H9 (cell line): ENCODE data around the gene CHMP4A. TPM values are rescaled to one million over a fixed set of nuclear protein-coding genes. Genes with fewer than 3 reads are reported as not detected.

Experiments used
- DNase-seq: peaks from one replicate; pipeline ENCODE4 v3.0.0-alpha.2; 2017
- H2AFZ ChIP-seq: one replicate; pipeline ENCODE4 v1.6.1; 2013; ENCODE audit warnings: mild to moderate bottlenecking, low read length, control low read depth, moderate library complexity
- H2AK5ac ChIP-seq: 2 replicates; pipeline ENCODE4 v1.6.1; 2013; ENCODE audit warnings: low read length, control low read depth, mixed read lengths; ENCODE audit not compliant: insufficient read length
- H2BK120ac ChIP-seq: one replicate; pipeline ENCODE4 v1.6.1; 2013; ENCODE audit warnings: low read depth, mild to moderate bottlenecking, low read length, control low read depth, inconsistent platforms; ENCODE audit not compliant: poor library complexity, severe bottlenecking
- H2BK12ac ChIP-seq: 2 replicates; pipeline ENCODE4 v1.6.1; 2013; ENCODE audit warnings: low read length, control low read depth, mixed read lengths, low read depth; ENCODE audit not compliant: insufficient read length
- H2BK15ac ChIP-seq: 2 replicates; pipeline ENCODE4 v1.6.1; 2013; ENCODE audit warnings: low read depth, low read length, control low read depth
- H2BK20ac ChIP-seq: one replicate; pipeline ENCODE4 v1.6.1; 2013; ENCODE audit warnings: low read depth, mild to moderate bottlenecking, low read length, control low read depth, inconsistent platforms; ENCODE audit not compliant: poor library complexity, severe bottlenecking
- H2BK5ac ChIP-seq: 2 replicates; pipeline ENCODE4 v1.6.1; 2013; ENCODE audit warnings: low read length, control low read depth, mixed read lengths; ENCODE audit not compliant: insufficient read length
- H3K14ac ChIP-seq: 2 replicates; pipeline ENCODE4 v1.6.1; 2013; ENCODE audit warnings: low read length, control low read depth; ENCODE audit not compliant: insufficient read depth
- H3K18ac ChIP-seq: 2 replicates; pipeline ENCODE4 v1.6.1; 2013; ENCODE audit warnings: low read depth, mild to moderate bottlenecking, mixed read lengths, low read length, control low read depth; ENCODE audit not compliant: insufficient read length
- H3K23ac ChIP-seq: 2 replicates; pipeline ENCODE4 v1.6.1; 2013; ENCODE audit warnings: low read length, control low read depth, mixed read lengths, low read depth; ENCODE audit not compliant: insufficient read length
- H3K23me2 ChIP-seq: 2 replicates; pipeline ENCODE4 v1.6.1; 2013; ENCODE audit warnings: low read depth, mild to moderate bottlenecking, mixed read lengths, low read length, control low read depth; ENCODE audit not compliant: insufficient read length, poor library complexity, severe bottlenecking
- H3K27ac ChIP-seq: 2 replicates; pipeline ENCODE4 v1.5.1; 2013; ENCODE audit warnings: low read length, control low read depth, mixed read lengths, low read depth; ENCODE audit not compliant: insufficient read length
- H3K27me3 ChIP-seq: 2 replicates; pipeline ENCODE4 v1.6.1; 2013; ENCODE audit warnings: low read length, control low read depth, inconsistent platforms; ENCODE audit not compliant: insufficient read depth
- H3K4ac ChIP-seq: 2 replicates; pipeline ENCODE4 v1.6.1; 2013; ENCODE audit warnings: low read depth, mild to moderate bottlenecking, control low read depth, inconsistent platforms, low read length, moderate library complexity
- H3K4me1 ChIP-seq: 2 replicates; pipeline ENCODE4 v1.6.1; 2013; ENCODE audit warnings: low read length, control low read depth, inconsistent platforms; ENCODE audit not compliant: insufficient read depth
- H3K4me2 ChIP-seq: 2 replicates; pipeline ENCODE4 v1.6.1; 2013; ENCODE audit warnings: low read length, control low read depth, mixed read lengths; ENCODE audit not compliant: insufficient read length, insufficient read depth
- H3K56ac ChIP-seq: 2 replicates; pipeline ENCODE4 v1.6.1; 2013; ENCODE audit warnings: low read depth, mild to moderate bottlenecking, mixed read lengths, low read length, control low read depth; ENCODE audit not compliant: insufficient read length
- H3K79me1 ChIP-seq: 2 replicates; pipeline ENCODE4 v1.6.1; 2013; ENCODE audit warnings: low read depth, mild to moderate bottlenecking, moderate library complexity, low read length, control low read depth, inconsistent platforms; ENCODE audit not compliant: insufficient read depth, poor library complexity, severe bottlenecking
- H3K79me2 ChIP-seq: 2 replicates; pipeline ENCODE4 v1.6.1; 2013; ENCODE audit warnings: low read length, control low read depth, inconsistent platforms; ENCODE audit not compliant: insufficient read depth
- H3K9ac ChIP-seq: 2 replicates; pipeline ENCODE4 v1.6.1; 2013; ENCODE audit warnings: low read length, control low read depth, mixed read lengths; ENCODE audit not compliant: insufficient read length; ENCODE audit errors: extremely low read depth
- H3K9me3 ChIP-seq: one replicate; pipeline ENCODE4 v1.6.1; 2013; ENCODE audit warnings: low read depth, low read length, inconsistent platforms; ENCODE audit not compliant: control insufficient read depth
- H3T11ph ChIP-seq: one replicate; pipeline ENCODE4 v1.6.1; 2013; ENCODE audit warnings: mild to moderate bottlenecking, low read length, control low read depth, inconsistent platforms
- H4K20me1 ChIP-seq: one replicate; pipeline ENCODE4 v1.6.1; 2013; ENCODE audit not compliant: control insufficient read depth, insufficient read length, insufficient read depth
- H4K5ac ChIP-seq: 2 replicates; pipeline ENCODE4 v1.6.1; 2013; ENCODE audit warnings: low read depth, mild to moderate bottlenecking, mixed read lengths, low read length, control low read depth; ENCODE audit not compliant: insufficient read length
- H4K8ac ChIP-seq: replicated peaks from 2 replicates; pipeline ENCODE4 v1.6.1; 2013; ENCODE audit warnings: low read length, control low read depth, mixed read lengths, low read depth; ENCODE audit not compliant: insufficient read length
- H4K91ac ChIP-seq: 2 replicates; pipeline ENCODE4 v1.6.1; 2013; ENCODE audit warnings: low read depth, mild to moderate bottlenecking, moderate library complexity, mixed read lengths, low read length, control low read depth; ENCODE audit not compliant: insufficient read length
- H3K27ac Mint-ChIP-seq, 3 experiments: 2 replicates in 2 of 3; 3 replicates in 1 of 3; pipeline ENCODE4 v1.8.0; 2020 to 2021; ENCODE audit warnings: mixed read lengths in 3 of 3, mild to moderate bottlenecking in 1 of 3, moderate library complexity in 1 of 3
- H3K27me3 Mint-ChIP-seq: 2 replicates; pipeline ENCODE4 v1.8.0; 2021; ENCODE audit warnings: low read depth, mild to moderate bottlenecking, moderate library complexity, mixed read lengths
- H3K36me3 Mint-ChIP-seq, 3 experiments: 2 replicates in 2 of 3; 3 replicates in 1 of 3; pipeline ENCODE4 v1.8.0; 2020 to 2021; ENCODE audit warnings: low read depth in 3 of 3, mixed read lengths in 3 of 3; ENCODE audit not compliant: insufficient read depth in 1 of 3
- H3K4me1 Mint-ChIP-seq, 2 experiments: 2 replicates each; pipeline ENCODE4 v1.8.0; 2020; ENCODE audit warnings: mixed read lengths in 2 of 2
- H3K4me3 Mint-ChIP-seq, 2 experiments: 2 replicates in 1 of 2; 3 replicates in 1 of 2; pipeline ENCODE4 v1.8.0; 2020 to 2021; ENCODE audit warnings: mild to moderate bottlenecking in 2 of 2, mixed read lengths in 2 of 2, moderate library complexity in 1 of 2
- H3K9me3 Mint-ChIP-seq, 2 experiments: 2 replicates in 1 of 2; 3 replicates in 1 of 2; pipeline ENCODE4 v1.8.0; 2020; ENCODE audit warnings: mild to moderate bottlenecking in 2 of 2, mixed read lengths in 2 of 2, moderate library complexity in 1 of 2
- CTCF ChIP-seq: fragments of 200-600 bp; sonication (generic); conservative IDR thresholded peaks from 3 replicates; pipeline ENCODE4 v1.8.0; 2021; ENCODE audit warnings: antibody characterized with exemption, mild to moderate bottlenecking
- WGBS: extraction: QIAGEN DNeasy Blood & Tissue Kit; methylation state at CpG from one replicate; pipeline ENCODE4 v1.1.7; 2013; ENCODE audit warnings: missing lambda C conversion rate, low lambda C conversion rate, mixed read lengths; ENCODE audit not compliant: insufficient read length; ENCODE audit errors: extremely low coverage; 5-methylcytosine and 5-hydroxymethylcytosine counted together
- total RNA-seq: library from RNA; stranded (reverse); gene quantifications from 2 replicates; pipeline ENCODE4 v1.2.1, GENCODE V29; 2021

CHMP4A gene
- total RNA-seq, 1 experiment from 2014 or later = 46.2 TPM

DNA sequence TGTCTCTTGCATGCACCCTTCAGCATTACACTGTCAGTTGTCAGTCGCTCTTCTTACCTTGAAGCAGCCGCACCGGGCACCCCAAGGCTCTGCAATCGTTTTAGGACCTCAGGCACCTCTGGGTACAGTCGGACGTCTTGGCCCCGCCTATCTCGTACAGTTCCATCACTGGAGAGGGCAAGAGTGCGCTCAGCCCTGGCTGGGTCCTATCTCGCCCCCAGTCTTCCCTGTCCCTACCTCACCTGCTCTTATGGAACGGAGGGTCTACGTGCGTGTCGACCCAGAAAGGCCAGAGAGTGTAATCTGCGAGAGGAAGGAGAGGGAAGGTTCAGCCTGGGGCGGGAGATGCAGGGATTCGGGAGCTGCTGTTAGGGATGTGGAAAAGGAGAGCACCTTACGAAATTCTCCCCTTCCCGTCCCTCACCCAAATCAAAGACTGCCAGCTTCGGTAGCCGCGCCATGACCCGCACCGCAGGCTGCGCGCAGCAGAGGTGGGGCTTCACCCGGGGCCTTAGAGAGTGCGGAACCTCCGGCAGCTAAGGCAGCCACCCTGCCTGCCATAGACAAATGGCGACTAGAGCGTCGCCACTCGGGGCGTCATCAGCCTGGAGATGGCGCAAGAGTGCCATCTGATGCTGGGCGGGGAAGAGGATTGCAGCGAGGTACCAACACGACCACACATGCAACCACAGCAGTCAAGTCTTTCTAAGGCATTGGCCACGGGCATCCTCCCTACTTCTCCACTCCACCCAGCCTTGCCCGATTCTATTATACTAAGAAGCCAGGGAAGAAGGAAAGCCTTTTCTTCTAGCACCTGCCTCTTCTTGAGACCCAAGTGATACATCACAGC is 2.4 kb upstream of the CHMP4A start, which contains the start of gene MDP1:
MDP1 (minus strand) TSS at position 572 of the 850 bp plus-strand sequence; CDS start at position 461, 111 bp downstream.
- H3K79me2 ChIP-seq = no peaks in the 10 kb centered on the region
- H3K27me3 Mint-ChIP-seq = no peaks in the 10 kb centered on the region; the same call in 1 of the 2 replicates
- peaks cover 18 to 26% of the 10 kb centered on the region in 2 experiments for H3K4me1 Mint-ChIP-seq

More for the DNA sequence above, 2.4 kb upstream of the CHMP4A start, which contains the start of gene MDP1:
- peak within 1 kb of the TSS; percentile 94 to 96 for H3K4me3 Mint-ChIP-seq
- Histone ChIP-seq H4K5ac (no peak within 1 kb of the TSS), H3K9me3 (no peaks in the 10 kb centered on the region), H2AK5ac (no peak within 1 kb of the TSS), H3K4me2 (peak within 1 kb of the TSS; percentile 56), H3T11ph (no peak within 1 kb of the TSS), H3K4me1 (no peaks in the 10 kb centered on the region), H4K20me1 (no peaks in the 10 kb centered on the region), H3K79me1 (peaks cover 8% of the 10 kb centered on the region), H2BK20ac (no peak within 1 kb of the TSS), H3K23ac (no peak within 1 kb of the TSS), H3K27ac (no peak within 1 kb of the TSS), H3K9ac (peak within 1 kb of the TSS; percentile 64), H2BK15ac (no peak within 1 kb of the TSS), H3K56ac (no peak within 1 kb of the TSS), H2BK12ac (no peak within 1 kb of the TSS), H4K91ac (no peak within 1 kb of the TSS), H3K4ac (no peak within 1 kb of the TSS), H3K18ac (peak within 1 kb of the TSS; percentile 3), H2BK5ac (no peak within 1 kb of the TSS), H3K14ac (0 out of 2 replicates have a peak within 1 kb of the TSS, but pooled peaks have one; percentile 10), H3K23me2 (peaks cover 11% of the 10 kb centered on the region), H2AFZ (no peak within 1 kb of the TSS), H3K27me3 (no peaks in the 10 kb centered on the region), H2BK120ac (no peak within 1 kb of the TSS), H4K8ac (no peak within 1 kb of the TSS)
- peak within 1 kb of the TSS; percentile 93 to 95 (median 93) for H3K27ac Mint-ChIP-seq
- DNase-seq = peak; percentile 86
- WGBS = no CpG with 5 or more reads among the region's 40 CpGs
- peak; percentile 71 for TF ChIP-seq CTCF
- peaks cover 0 to 23% (median 16%) of the 10 kb centered on the region in 3 experiments; a peak in 5 of 7 replicates for H3K36me3 Mint-ChIP-seq
- no peaks in the 10 kb centered on the region; a peak in 1 of 5 replicates for H3K9me3 Mint-ChIP-seq
